SK-N-SH (cell line): ENCODE data around the gene HAAO. TPM values are rescaled to one million over a fixed set of nuclear protein-coding genes. Genes with fewer than 3 reads are reported as not detected.

Source experiments
- CTCF ChIA-PET: fragments of 300-600, 350-600 bp; formaldehyde crosslinking; extraction: SDS; loops from one replicate; lab custom pipeline; 2021; lab: Yijun Ruan, JAX
- POLR2A ChIA-PET: fragments of 350-600 bp; sonication (Branson Sonifier 250); formaldehyde crosslinking; extraction: SDS; loops from one replicate; lab custom pipeline; 2020; ENCODE audit warnings: antibody characterized with exemption, inconsistent platforms; lab: Yijun Ruan, JAX
- DNase-seq: peaks from one replicate; pipeline ENCODE4 v3.0.0; 2012
- H2AFZ ChIP-seq: fragments of 200-600 bp; sonication (generic); 2 replicates; pipeline ENCODE4 v1.8.1; 2016; ENCODE audit warnings: antibody characterized with exemption, mild to moderate bottlenecking, low read depth
- H3F3A ChIP-seq: fragments of 200-600 bp; sonication (generic); replicated peaks from 2 replicates; pipeline ENCODE3; 2016; ENCODE audit warnings: antibody characterized with exemption, mild to moderate bottlenecking; ENCODE audit not compliant: insufficient read depth
- H3K27ac ChIP-seq, 2 experiments: fragments of 200-500 bp in 1 of 2; fragments of 200-600 bp in 1 of 2; sonication (Bioruptor generic) in 1 of 2; sonication (generic), shearing (Covaris generic) in 1 of 2; 2 replicates each; pipeline versions ENCODE4 v1.5.1 to v1.6.1; 2014 to 2016; ENCODE audit warnings: low read depth in 2 of 2, inconsistent platforms in 1 of 2, low read length in 1 of 2, mild to moderate bottlenecking in 1 of 2, mixed read lengths in 1 of 2
- H3K27me3 ChIP-seq: fragments of 200-600 bp; sonication (generic), shearing (Covaris generic); 2 replicates; pipeline ENCODE4 v1.6.1; 2016; ENCODE audit warnings: mixed run types; ENCODE audit not compliant: insufficient read depth
- H3K36me3 ChIP-seq, 2 experiments: fragments of 200-500 bp in 1 of 2; fragments of 200-600 bp in 1 of 2; sonication (Bioruptor generic) in 1 of 2; sonication (generic) in 1 of 2; replicated peaks in 1 of 2; 2 replicates each; pipeline versions ENCODE3 to v1.5.1; 2014 to 2016; ENCODE audit warnings: low read length in 1 of 2, mild to moderate bottlenecking in 1 of 2; ENCODE audit not compliant: insufficient read depth in 2 of 2, control insufficient read depth in 1 of 2
- H3K4me1 ChIP-seq, 2 experiments: fragments of 200-500 bp in 1 of 2; fragments of 200-600 bp in 1 of 2; sonication (Bioruptor generic) in 1 of 2; sonication (generic), shearing (Covaris generic) in 1 of 2; 2 replicates each; pipeline versions ENCODE4 v1.5.1 to v1.6.1; 2014 to 2016; ENCODE audit warnings: low read depth in 1 of 2, low read length in 1 of 2, mixed run types in 1 of 2; ENCODE audit not compliant: insufficient read depth in 2 of 2, control insufficient read depth in 1 of 2
- H3K4me2 ChIP-seq: fragments of 200-600 bp; sonication (generic), shearing (Covaris generic); 2 replicates; pipeline ENCODE4 v1.6.1; 2017; ENCODE audit warnings: mixed run types
- H3K4me3 ChIP-seq, 2 experiments: fragments of 200-500 bp in 1 of 2; fragments of 200-600 bp in 1 of 2; sonication (Bioruptor generic) in 1 of 2; sonication (generic), shearing (Covaris generic) in 1 of 2; 2 replicates each; pipeline versions ENCODE4 v1.5.1 to v1.8.1; 2014 to 2016; ENCODE audit warnings: low read depth in 2 of 2, inconsistent platforms in 1 of 2, low read length in 1 of 2, mild to moderate bottlenecking in 1 of 2, mixed read lengths in 1 of 2, moderate library complexity in 1 of 2
- H3K79me2 ChIP-seq: fragments of 200-600 bp; sonication (generic); 2 replicates; pipeline ENCODE4 v1.8.1; 2017; ENCODE audit warnings: mild to moderate bottlenecking; ENCODE audit not compliant: insufficient read depth
- H3K9ac ChIP-seq: fragments of 200-600 bp; sonication (generic); 2 replicates; pipeline ENCODE4 v1.6.1; 2017; ENCODE audit warnings: mixed run types
- H3K9me2 ChIP-seq: fragments of 200-600 bp; sonication (generic); 2 replicates; pipeline ENCODE4 v1.6.1; 2017; ENCODE audit warnings: mixed run types
- H3K9me3 ChIP-seq: fragments of 200-600 bp; sonication (generic); 2 replicates; pipeline ENCODE4 v1.6.1; 2017; ENCODE audit warnings: mixed run types, mild to moderate bottlenecking, moderate library complexity
- H4K20me1 ChIP-seq: fragments of 200-600 bp; sonication (generic); 2 replicates; pipeline ENCODE4 v1.6.1; 2017; ENCODE audit warnings: mild to moderate bottlenecking, mixed run types; ENCODE audit not compliant: insufficient read depth
- CTCF ChIP-seq: fragments of 200-600 bp; sonication (generic); IDR thresholded peaks from 2 replicates; pipeline ENCODE4 v1.6.1; 2017; ENCODE audit warnings: antibody characterized with exemption, mild to moderate bottlenecking, moderate library complexity
- ELF1 ChIP-seq: IDR thresholded peaks from 2 replicates; pipeline ENCODE4 v1.4.0; 2012
- EZH2phosphoT487 ChIP-seq: fragments of 200-600 bp; sonication (generic); IDR thresholded peaks from 2 replicates; pipeline ENCODE4 v1.6.1; 2017; ENCODE audit warnings: low read depth, mixed run types, mild to moderate bottlenecking, antibody characterized with exemption, moderate library complexity, borderline replicate concordance
- GABPA ChIP-seq: IDR thresholded peaks from 2 replicates; pipeline ENCODE4 v1.4.0; 2012; ENCODE audit warnings: low read depth, mild to moderate bottlenecking
- GATA2 ChIP-seq: sonication (generic); formaldehyde crosslinking; IDR thresholded peaks from 2 replicates; pipeline ENCODE4 v1.5.0; 2020; ENCODE audit warnings: mild to moderate bottlenecking, missing genetic modification reagents
- JUND ChIP-seq: IDR thresholded peaks from 2 replicates; pipeline ENCODE4 v1.4.0; 2012
- MEF2A ChIP-seq: IDR thresholded peaks from 2 replicates; pipeline ENCODE4 v1.4.0; 2012; ENCODE audit warnings: low read depth, borderline replicate concordance
- MXI1 ChIP-seq: IDR thresholded peaks from 2 replicates; pipeline ENCODE4 v1.6.1; 2012; ENCODE audit warnings: mild to moderate bottlenecking, low read depth, low read length, improper control_type of control experiment
- NRF1 ChIP-seq: IDR thresholded peaks from 2 replicates; pipeline ENCODE4 v1.6.1; 2012; ENCODE audit warnings: low read depth, mild to moderate bottlenecking, low read length
- POLR2AphosphoS5 ChIP-seq: IDR thresholded peaks from 2 replicates; pipeline ENCODE4 v1.6.1; 2012; ENCODE audit warnings: low read depth, low read length
- RAD21 ChIP-seq: IDR thresholded peaks from 2 replicates; pipeline ENCODE4 v1.6.1; 2012; ENCODE audit warnings: mild to moderate bottlenecking, low read length
- RXRA ChIP-seq: IDR thresholded peaks from 2 replicates; pipeline ENCODE4 v1.4.0; 2012; ENCODE audit warnings: low read depth, mild to moderate bottlenecking, borderline replicate concordance
- SMC3 ChIP-seq: IDR thresholded peaks from 2 replicates; pipeline ENCODE4 v1.6.1; 2012; ENCODE audit warnings: low read depth, low read length, improper control_type of control experiment
- TAF1 ChIP-seq: IDR thresholded peaks from 2 replicates; pipeline ENCODE4 v1.6.1; 2012; ENCODE audit warnings: low read depth, mild to moderate bottlenecking, low read length, moderate library complexity, borderline replicate concordance
- TCF12 ChIP-seq: IDR thresholded peaks from 2 replicates; pipeline ENCODE4 v1.4.0; 2012
- USF2 ChIP-seq: fragments of 150-350 bp; IDR thresholded peaks from 2 replicates; pipeline ENCODE4 v1.6.1; 2017; ENCODE audit warnings: antibody characterized with exemption, low read length, low read depth, borderline replicate concordance
- YY1 ChIP-seq: IDR thresholded peaks from 2 replicates; pipeline ENCODE4 v1.4.0; 2012; ENCODE audit warnings: low read depth, mild to moderate bottlenecking
- WGBS: methylation state at CpG from one replicate; pipeline ENCODE4 v1.1.6; 2017; ENCODE audit warnings: low lambda C conversion rate; 5-methylcytosine and 5-hydroxymethylcytosine counted together
- polyA plus RNA-seq, 3 experiments: library from polyadenylated mRNA; depleted of rRNA; stranded (reverse); fragments of >200 nt; gene quantifications; 2 replicates each; pipeline ENCODE4 v1.2.3, GENCODE V29; 2012

HAAO gene
- polyA plus RNA-seq, 1 of the 3 experiments (the other 2 are of a cell fraction) = not detected

- H3K79me2 ChIP-seq = no peaks in the 10 kb centered on the region
- H2AFZ ChIP-seq = no peak overlapping the region
- CTCF ChIA-PET = interaction anchor here (1.1 to 1.4 kb wide), 2 partner anchors 8 to 9 kb away, joined by 3 to 5 read pairs; no protein-coding TSS in a partner anchor
These were observed 29.3 kb downstream of the HAAO start for GRCh38 chr2:42762823-42763804.

GRCh38 chr2:42762155-42762554, 30.2 kb downstream of the HAAO start:
- Histone ChIP-seq H3K79me2 (no peaks in the 10 kb centered on the region), H3K9ac (no peak overlapping the region), H3K9me2 (no peaks in the 10 kb centered on the region), H3K4me3 (no peak overlapping the region), H3K4me2 (no peak overlapping the region), H3K27ac (no peak overlapping the region), H3K4me1 (no peaks in the 10 kb centered on the region; a peak in 1 of 4 replicates), H3K36me3 (no peaks in the 10 kb centered on the region), H2AFZ (no peak overlapping the region), H3F3A (no peaks in the 10 kb centered on the region), H4K20me1 (no peaks in the 10 kb centered on the region), H3K27me3 (no peaks in the 10 kb centered on the region), H3K9me3 (no peaks in the 10 kb centered on the region)
- WGBS = 97% methylated on average over 3 of the region's 5 CpGs
- ChIA-PET CTCF (interaction anchor here (1.1 kb wide), 1 partner anchor 9 kb away, joined by 5 read pairs; no protein-coding TSS in a partner anchor), POLR2A (no interaction called here)
- TF ChIP-seq ELF1 (no peak), YY1 (no peak)
- DNase-seq = peak; percentile 31

More at GRCh38 chr2:42762823-42763804, 29.3 kb downstream of the HAAO start:
- Histone ChIP-seq H3K27ac (no peak overlapping the region), H3K9me3 (no peaks in the 10 kb centered on the region), H3K9me2 (no peaks in the 10 kb centered on the region), H3K27me3 (no peaks in the 10 kb centered on the region), H3K36me3 (no peaks in the 10 kb centered on the region), H3K4me3 (no peak overlapping the region), H4K20me1 (no peaks in the 10 kb centered on the region), H3F3A (no peaks in the 10 kb centered on the region), H3K4me2 (no peak overlapping the region), H3K4me1 (no peaks in the 10 kb centered on the region; a peak in 1 of 4 replicates), H3K9ac (no peak overlapping the region)
- peak; percentile 30 for DNase-seq
- 94% methylated on average over 42 of the region's 45 CpGs for WGBS
- POLR2A ChIA-PET = no interaction called here
- TF ChIP-seq MEF2A (no peak), EZH2phosphoT487 (no peak), POLR2AphosphoS5 (no peak), GATA2 (CRISPR knock-in tag) (no peak)

- no peaks in the 10 kb centered on the region for H3K9me3 ChIP-seq
- no peaks in the 10 kb centered on the region; a peak in 1 of 4 replicates for H3K4me1 ChIP-seq
- H3K4me3 ChIP-seq = no peak overlapping the region
- H3K4me2 ChIP-seq = no peak overlapping the region
- no peaks in the 10 kb centered on the region for H4K20me1 ChIP-seq
- H3K27me3 ChIP-seq = no peaks in the 10 kb centered on the region
- no peak overlapping the region for H3K9ac ChIP-seq
- no peaks in the 10 kb centered on the region for H3K79me2 ChIP-seq
- WGBS = 84% methylated on average over 9 of the region's 9 CpGs
- CTCF ChIA-PET = no interaction called here
- no peaks in the 10 kb centered on the region for H3K9me2 ChIP-seq
- no peaks in the 10 kb centered on the region for H3F3A ChIP-seq
- no peak overlapping the region for H3K27ac ChIP-seq
- DNase-seq = no peak
- H3K36me3 ChIP-seq = no peaks in the 10 kb centered on the region
- TF ChIP-seq POLR2AphosphoS5 (no peak), TCF12 (no peak), CTCF (no peak), EZH2phosphoT487 (no peak), USF2 (no peak), RXRA (no peak), MXI1 (no peak), SMC3 (no peak), TAF1 (no peak), YY1 (no peak), JUND (no peak), NRF1 (no peak), RAD21 (no peak), GABPA (no peak)
- POLR2A ChIA-PET = no interaction called here
- no peak overlapping the region for H2AFZ ChIP-seq
These were observed 30.8 kb downstream of the HAAO start for GRCh38 chr2:42761554-42761953.
